ENCODE measurements around the gene PRPF19. TPM values are rescaled to one million over a fixed set of nuclear protein-coding genes. Genes with fewer than 3 reads are reported as not detected.

The PRPF19 gene
- polyA plus RNA-seq, 1 donor from 2014 or later = 71.3 TPM

- Histone ChIP-seq H3K9me2 (ENCODE audit: insufficient read depth, low read length) (no peaks in the 10 kb centered on the region), H3K9ac (ENCODE audit: low read length) (no peak overlapping the region), H2AFZ (ENCODE audit: low read depth, low read length) (no peak overlapping the region), H4K20me1 (ENCODE audit: insufficient read depth) (no peaks in the 10 kb centered on the region), H3K79me2 (replicated peaks; ENCODE audit: insufficient read depth, low read length) (no peaks in the 10 kb centered on the region), H3K9me3 (ENCODE audit: low read length) (no peaks in the 10 kb centered on the region), H3K27ac (ENCODE audit: low read length) (no peak overlapping the region), H3K36me3 (ENCODE audit: insufficient read depth, low read length) (no peaks in the 10 kb centered on the region), H3F3A (ENCODE audit: insufficient read depth, low read length, poor library complexity, severe bottlenecking) (no peaks in the 10 kb centered on the region), H3K27me3 (ENCODE audit: insufficient read depth, low read depth, low read length) (peaks cover 17% of the 10 kb centered on the region), H3K4me2 (ENCODE audit: low read length) (no peak overlapping the region), H3K4me3 (ENCODE audit: low read length) (no peak overlapping the region)
- no peak for TF ChIP-seq REST (IDR thresholded peaks at IDR 0.05; ENCODE audit: borderline replicate concordance)
- no peak for TF ChIP-seq SMC3 (conservative IDR thresholded peaks at IDR 0.05; ENCODE audit: poor library complexity)
- TF ChIP-seq TAF1 (IDR thresholded peaks at IDR 0.05; ENCODE audit: low read depth) = no peak
- TF ChIP-seq RAD21 (conservative IDR thresholded peaks at IDR 0.05) = no peak
- no peak for TF ChIP-seq EP300 (conservative IDR thresholded peaks at IDR 0.05; ENCODE audit: poor library complexity, severe bottlenecking)
- TF ChIP-seq EZH2 (IDR thresholded peaks at IDR 0.05; ENCODE audit: borderline replicate concordance, insufficient read depth, low read length, poor library complexity, severe bottlenecking) = no peak
- no peak for TF ChIP-seq MXI1 (conservative IDR thresholded peaks at IDR 0.05; ENCODE audit: poor library complexity, severe bottlenecking)
- TF ChIP-seq CTCF (IDR thresholded peaks at IDR 0.05; ENCODE audit: poor library complexity, severe bottlenecking) = no peak
- no peak for TF ChIP-seq POLR2AphosphoS5 (IDR thresholded peaks at IDR 0.05)
Measured at GRCh38 chr11:60952742-60953170, 46.4 kb upstream of the PRPF19 start.

GRCh38 chr11:60951904-60952741 is 45.7 kb upstream of the PRPF19 start, which contains the start of gene SLC15A3:
TSS of gene SLC15A3 (minus strand) at chr11:60952176. CDS start at chr11:60951551, 625 bp downstream.
- Histone ChIP-seq H2AFZ (ENCODE audit: low read depth, low read length) (no peak within 1 kb of the TSS), H3K4me3 (ENCODE audit: low read length) (no peak within 1 kb of the TSS), H3K36me3 (ENCODE audit: insufficient read depth, low read length) (no peaks in the 10 kb centered on the region), H3K9me2 (ENCODE audit: insufficient read depth, low read length) (no peaks in the 10 kb centered on the region), H3F3A (ENCODE audit: insufficient read depth, low read length, poor library complexity, severe bottlenecking) (no peaks in the 10 kb centered on the region), H4K20me1 (ENCODE audit: insufficient read depth) (no peaks in the 10 kb centered on the region), H3K9me3 (ENCODE audit: low read length) (no peaks in the 10 kb centered on the region), H3K27me3 (ENCODE audit: insufficient read depth, low read depth, low read length) (peaks cover 17% of the 10 kb centered on the region), H3K27ac (ENCODE audit: low read length) (no peak within 1 kb of the TSS), H3K4me2 (ENCODE audit: low read length) (no peak within 1 kb of the TSS), H3K79me2 (replicated peaks; ENCODE audit: insufficient read depth, low read length) (no peaks in the 10 kb centered on the region), H3K9ac (ENCODE audit: low read length) (no peak within 1 kb of the TSS)
- TF ChIP-seq MXI1 (conservative IDR thresholded peaks at IDR 0.05; ENCODE audit: poor library complexity, severe bottlenecking) (no peak), CTCF (IDR thresholded peaks at IDR 0.05; ENCODE audit: poor library complexity, severe bottlenecking) (no peak), EZH2 (IDR thresholded peaks at IDR 0.05; ENCODE audit: borderline replicate concordance, insufficient read depth, low read length, poor library complexity, severe bottlenecking) (no peak), EP300 (conservative IDR thresholded peaks at IDR 0.05; ENCODE audit: poor library complexity, severe bottlenecking) (no peak), TAF1 (IDR thresholded peaks at IDR 0.05; ENCODE audit: low read depth) (no peak), POLR2AphosphoS5 (IDR thresholded peaks at IDR 0.05) (no peak), RAD21 (conservative IDR thresholded peaks at IDR 0.05) (no peak), REST (IDR thresholded peaks at IDR 0.05; ENCODE audit: borderline replicate concordance) (no peak), SMC3 (conservative IDR thresholded peaks at IDR 0.05; ENCODE audit: poor library complexity) (no peak)

Measured in neural cell (in vitro differentiated cells).